ENCODE results near the gene SMIM1. TPM values are rescaled to one million over a fixed set of nuclear protein-coding genes. Genes with fewer than 3 reads are reported as not detected.

The SMIM1 gene
- total and polyA plus RNA-seq, 2 of the 4 experiments (the other 2 are of a cell fraction), result 0.90 to 3.4 TPM

- H4K5ac ChIP-seq (ENCODE audit: low read depth, low read length), result no peak overlapping the region
- no peaks in the 10 kb centered on the region for H3K9me3 ChIP-seq (ENCODE audit: control insufficient read depth, insufficient read depth, low read length)
- ATAC-seq (ENCODE audit: low read depth) (no peak), DNase-seq (no peak)
- no peak overlapping the region for H3K56ac ChIP-seq (ENCODE audit: extremely low read depth, insufficient read depth, low read length)
- H3K23ac ChIP-seq (ENCODE audit: low read depth, low read length), result no peak overlapping the region
- H3K4me1 ChIP-seq (ENCODE audit: control insufficient read depth, insufficient read depth, low read length), result peaks cover 14% of the 10 kb centered on the region
- 94% methylated on average over 6 of the region's 10 CpGs; no CpG with 5 or more reads in 1 of the 2 experiments for WGBS, 2 experiments (ENCODE audit: extremely low coverage in 2 of 2, insufficient read length in 1 of 2)
- intact Hi-C loops (cut with micrococcal nuclease), result no loop called here
- no peaks in the 10 kb centered on the region for H3K27me3 ChIP-seq (ENCODE audit: control insufficient read depth, insufficient read depth, low read length)
- ChIA-PET CTCF (no interaction called here), POLR2A (ENCODE audit: unreplicated experiment) (no interaction called here)
- no peak overlapping the region for H2AFZ ChIP-seq (replicated peaks; ENCODE audit: low read length, poor library complexity)
- dilution Hi-C loops (cut with HindIII; ENCODE audit: low sequenced_read_pairs, unreplicated experiment), result no loop called here
- H3K27ac ChIP-seq (ENCODE audit: insufficient read depth, low read length), result no peak overlapping the region
- H2BK5ac ChIP-seq (ENCODE audit: low read depth, low read length, poor library complexity, severe bottlenecking), result no peak overlapping the region
- no peaks in the 10 kb centered on the region for H3K79me1 ChIP-seq (ENCODE audit: low read depth in 1 of 2, low read length in 2 of 2)
- no peak overlapping the region for H3K4me2 ChIP-seq (ENCODE audit: low read depth, low read length)
- no peak overlapping the region for H4K91ac ChIP-seq (ENCODE audit: insufficient read depth, low read depth, low read length)
- no TSS peak for BruUV-seq (replicated peaks)
- H3K9ac ChIP-seq (ENCODE audit: low read depth, low read length), result no peak overlapping the region
- no peak overlapping the region for H2BK15ac ChIP-seq (ENCODE audit: low read depth, low read length)
- H2AK5ac ChIP-seq (ENCODE audit: low read depth, low read length), result no peak overlapping the region
- no peak overlapping the region for H2BK120ac ChIP-seq (ENCODE audit: low read depth, low read length)
- no peak overlapping the region for H2BK20ac ChIP-seq (ENCODE audit: low read depth, low read length)
- peaks cover 4% of the 10 kb centered on the region; the same call in 1 of the 2 replicates for H3K9me1 ChIP-seq (ENCODE audit: insufficient read depth, low read length)
- H3K4ac ChIP-seq (ENCODE audit: low read depth, low read length), result no peak overlapping the region
- peak overlapping the region; percentile 65 for H2AK9ac ChIP-seq (replicated peaks; ENCODE audit: low read depth, low read length, poor library complexity)
- H3K14ac ChIP-seq (replicated peaks; ENCODE audit: low read depth, low read length), result no peak overlapping the region
- H3K36me3 ChIP-seq (ENCODE audit: control insufficient read depth, insufficient read depth, low read length), result peaks cover 27% of the 10 kb centered on the region
- in situ Hi-C loops (cut with MboI; ENCODE audit: low sequenced_read_pairs), result no loop called here
- TF ChIP-seq MAZ (IDR thresholded peaks at IDR 0.05; ENCODE audit: borderline replicate concordance, low read depth, low read length) (no peak), RAD21 (IDR thresholded peaks at IDR 0.05; ENCODE audit: low read length) (no peak), POLR2A (IDR thresholded peaks at IDR 0.05; ENCODE audit: low read depth, low read length) (no peak), BHLHE40 (IDR thresholded peaks at IDR 0.05; ENCODE audit: low read depth, low read length) (no peak), CEBPB (IDR thresholded peaks at IDR 0.05; ENCODE audit: low read depth, low read length) (no peak), ELK1 (IDR thresholded peaks at IDR 0.05; ENCODE audit: borderline replicate concordance, low read depth, low read length) (no peak), MAFK (IDR thresholded peaks at IDR 0.05; ENCODE audit: low read depth, low read length) (no peak), RCOR1 (IDR thresholded peaks at IDR 0.05; ENCODE audit: insufficient replicate concordance, low read length) (no peak), NFE2L2 (IDR thresholded peaks at IDR 0.05; ENCODE audit: low read depth, low read length) (no peak), USF2 (IDR thresholded peaks at IDR 0.05; ENCODE audit: low read depth, low read length) (no peak), MXI1 (IDR thresholded peaks at IDR 0.05; ENCODE audit: borderline replicate concordance, low read depth, low read length) (no peak)
- no peak overlapping the region for H4K8ac ChIP-seq (ENCODE audit: low read depth in 2 of 2, low read length in 2 of 2)
- no peak overlapping the region for H3K18ac ChIP-seq (ENCODE audit: low read depth, low read length)
- no peaks in the 10 kb centered on the region for H4K20me1 ChIP-seq (ENCODE audit: insufficient read depth, low read length)
- no peak overlapping the region for H3K4me3 ChIP-seq (ENCODE audit: insufficient read depth, low read depth, low read length)
Observed at GRCh38 chr1:3777078-3777547, 4.6 kb downstream of the SMIM1 start.
